Measurements from ENCODE around the gene NHLH1.

NHLH1 gene

GRCh38 chr1:160409486-160409885 lies 42.6 kb downstream of the NHLH1 start:
- Histone ChIP-seq H3K9me3 (ENCODE audit: control insufficient read depth, low read length) (no peaks in the 10 kb centered on the region), H3K27me3 (ENCODE audit: control insufficient read depth, insufficient read depth, low read length, poor library complexity, severe bottlenecking) (no peaks in the 10 kb centered on the region), H3K27ac (ENCODE audit: insufficient read depth, low read depth, low read length, poor library complexity, severe bottlenecking) (peak overlapping the region; percentile 98), H3K4me3 (ENCODE audit: insufficient read depth, low read depth, low read length) (no peak overlapping the region), H3K36me3 (ENCODE audit: control insufficient read depth, insufficient read depth, low read length) (peaks cover 7% of the 10 kb centered on the region), H3K4me1 (ENCODE audit: control insufficient read depth, insufficient read depth, low read length) (peaks cover 94% of the 10 kb centered on the region)
- WGBS, 2 experiments = 89 to 93% methylated on average over 5 of the region's 5 CpGs

- no peaks in the 10 kb centered on the region for H3K9me3 ChIP-seq (ENCODE audit: control insufficient read depth, low read length)
- H3K27me3 ChIP-seq (ENCODE audit: control insufficient read depth, insufficient read depth, low read length, poor library complexity, severe bottlenecking) = no peaks in the 10 kb centered on the region
- H3K4me3 ChIP-seq (ENCODE audit: insufficient read depth, low read depth, low read length) = peak overlapping the region; percentile 7
- peak overlapping the region; percentile 98 for H3K27ac ChIP-seq (ENCODE audit: insufficient read depth, low read depth, low read length, poor library complexity, severe bottlenecking)
- H3K36me3 ChIP-seq (ENCODE audit: control insufficient read depth, insufficient read depth, low read length) = peaks cover 7% of the 10 kb centered on the region
- peaks cover 93% of the 10 kb centered on the region for H3K4me1 ChIP-seq (ENCODE audit: control insufficient read depth, insufficient read depth, low read length)
- 26 to 29% methylated on average over 19 of the region's 19 CpGs for WGBS, 2 experiments
Observed at GRCh38 chr1:160410406-160411005, 43.6 kb downstream of the NHLH1 start.

DNA sequence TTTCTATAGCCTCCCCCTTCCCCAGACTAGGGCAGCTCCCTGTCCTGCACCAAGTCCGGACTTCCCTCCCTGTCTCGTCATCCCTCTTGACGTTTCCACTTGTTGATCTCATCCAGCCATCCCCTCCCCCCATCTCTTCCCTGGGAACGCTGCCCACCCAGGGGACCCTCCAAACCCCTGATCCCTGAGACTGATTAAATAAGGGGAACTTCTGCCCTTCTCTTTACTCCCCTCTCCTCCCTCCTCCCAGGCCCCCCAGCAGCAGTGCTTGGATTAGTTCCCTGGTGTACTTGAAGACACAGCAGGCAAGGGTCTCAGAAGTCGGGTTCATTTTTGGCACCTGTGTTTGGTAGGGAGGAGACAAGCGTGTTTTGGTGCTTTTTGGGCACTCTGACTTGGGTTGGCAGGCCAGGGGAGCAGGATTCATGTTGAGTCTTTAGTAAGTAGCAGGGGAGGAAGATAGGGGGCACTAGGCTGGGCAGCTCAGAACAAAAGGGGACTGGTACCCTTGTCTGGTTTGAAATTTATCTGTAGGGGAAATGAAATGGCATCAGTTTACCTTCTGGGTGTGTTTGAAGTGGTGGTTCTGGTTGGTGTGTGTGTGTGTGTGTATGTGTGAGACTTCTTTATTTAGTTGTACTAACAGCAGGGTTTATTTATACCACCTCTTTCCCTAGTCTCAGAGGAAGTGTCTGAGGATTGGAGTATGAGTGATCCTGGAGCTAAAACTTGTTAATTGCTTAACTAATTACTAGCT lies 44.6 kb downstream of the NHLH1 start:
- no peaks in the 10 kb centered on the region for H3K9me3 ChIP-seq (ENCODE audit: control insufficient read depth, low read length)
- peak overlapping the region; percentile 98 for H3K27ac ChIP-seq (ENCODE audit: insufficient read depth, low read depth, low read length, poor library complexity, severe bottlenecking)
- H3K27me3 ChIP-seq (ENCODE audit: control insufficient read depth, insufficient read depth, low read length, poor library complexity, severe bottlenecking) = no peaks in the 10 kb centered on the region
- peak overlapping the region; percentile 1 for H3K4me3 ChIP-seq (ENCODE audit: insufficient read depth, low read depth, low read length)
- WGBS, 2 experiments = 34 to 38% methylated on average over 6 of the region's 6 CpGs
- peaks cover 13% of the 10 kb centered on the region for H3K36me3 ChIP-seq (ENCODE audit: control insufficient read depth, insufficient read depth, low read length)
- H3K4me1 ChIP-seq (ENCODE audit: control insufficient read depth, insufficient read depth, low read length) = peaks cover 88% of the 10 kb centered on the region

- peak overlapping the region; percentile 19 for H3K27ac ChIP-seq (ENCODE audit: insufficient read depth, low read depth, low read length, poor library complexity, severe bottlenecking)
- no peaks in the 10 kb centered on the region for H3K27me3 ChIP-seq (ENCODE audit: control insufficient read depth, insufficient read depth, low read length, poor library complexity, severe bottlenecking)
- peaks cover 17% of the 10 kb centered on the region for H3K36me3 ChIP-seq (ENCODE audit: control insufficient read depth, insufficient read depth, low read length)
- peaks cover 84% of the 10 kb centered on the region for H3K4me1 ChIP-seq (ENCODE audit: control insufficient read depth, insufficient read depth, low read length)
- 79 to 84% methylated on average over 2 to 3 of the region's 3 CpGs for WGBS, 2 experiments
- H3K4me3 ChIP-seq (ENCODE audit: insufficient read depth, low read depth, low read length) = no peak overlapping the region
- H3K9me3 ChIP-seq (ENCODE audit: control insufficient read depth, low read length) = no peaks in the 10 kb centered on the region
Observed at GRCh38 chr1:160412028-160412362, 45.1 kb downstream of the NHLH1 start.

GRCh38 chr1:160413716-160414115 lies 46.8 kb downstream of the NHLH1 start:
- Histone ChIP-seq H3K27me3 (ENCODE audit: control insufficient read depth, insufficient read depth, low read length, poor library complexity, severe bottlenecking) (no peaks in the 10 kb centered on the region), H3K4me1 (ENCODE audit: control insufficient read depth, insufficient read depth, low read length) (peaks cover 67% of the 10 kb centered on the region), H3K9me3 (ENCODE audit: control insufficient read depth, low read length) (no peaks in the 10 kb centered on the region), H3K36me3 (ENCODE audit: control insufficient read depth, insufficient read depth, low read length) (peaks cover 17% of the 10 kb centered on the region), H3K4me3 (ENCODE audit: insufficient read depth, low read depth, low read length) (no peak overlapping the region), H3K27ac (ENCODE audit: insufficient read depth, low read depth, low read length, poor library complexity, severe bottlenecking) (no peak overlapping the region)
- 89 to 92% methylated on average over 3 of the region's 3 CpGs for WGBS, 2 experiments

DNA sequence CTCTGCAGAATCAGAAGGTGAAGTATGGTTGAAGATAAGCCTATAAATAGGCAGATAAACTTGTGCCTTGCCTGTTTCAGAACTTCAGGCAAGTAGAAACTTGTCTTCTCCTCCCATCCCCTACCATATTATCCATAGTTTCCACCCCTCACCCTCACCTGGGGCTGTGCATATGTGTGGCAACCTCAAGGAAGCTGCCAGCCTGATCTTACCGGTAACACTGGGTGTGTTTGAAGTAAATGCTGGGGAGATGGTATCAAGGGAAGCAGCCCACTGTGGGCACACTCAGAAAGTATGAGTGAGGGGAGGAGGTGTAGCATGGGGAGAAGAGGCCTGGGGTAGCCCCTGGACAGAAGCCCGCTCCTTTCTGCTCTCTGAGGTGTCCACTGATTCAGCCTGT lies 48.0 kb downstream of the NHLH1 start:
- no peaks in the 10 kb centered on the region for H3K27me3 ChIP-seq (ENCODE audit: control insufficient read depth, insufficient read depth, low read length, poor library complexity, severe bottlenecking)
- H3K4me3 ChIP-seq (ENCODE audit: insufficient read depth, low read depth, low read length) = no peak overlapping the region
- H3K36me3 ChIP-seq (ENCODE audit: control insufficient read depth, insufficient read depth, low read length) = peaks cover 28% of the 10 kb centered on the region
- H3K27ac ChIP-seq (ENCODE audit: insufficient read depth, low read depth, low read length, poor library complexity, severe bottlenecking) = no peak overlapping the region
- no peaks in the 10 kb centered on the region for H3K9me3 ChIP-seq (ENCODE audit: control insufficient read depth, low read length)
- peaks cover 55% of the 10 kb centered on the region for H3K4me1 ChIP-seq (ENCODE audit: control insufficient read depth, insufficient read depth, low read length)
- WGBS, 2 experiments = 96 to 97% methylated on average over 2 of the region's 2 CpGs

GRCh38 chr1:160415696-160416290 lies 48.9 kb downstream of the NHLH1 start:
- Histone ChIP-seq H3K27ac (ENCODE audit: insufficient read depth, low read depth, low read length, poor library complexity, severe bottlenecking) (peak overlapping the region; percentile 11), H3K4me3 (ENCODE audit: insufficient read depth, low read depth, low read length) (no peak overlapping the region), H3K36me3 (ENCODE audit: control insufficient read depth, insufficient read depth, low read length) (peaks cover 37% of the 10 kb centered on the region), H3K4me1 (ENCODE audit: control insufficient read depth, insufficient read depth, low read length) (peaks cover 49% of the 10 kb centered on the region), H3K27me3 (ENCODE audit: control insufficient read depth, insufficient read depth, low read length, poor library complexity, severe bottlenecking) (no peaks in the 10 kb centered on the region), H3K9me3 (ENCODE audit: control insufficient read depth, low read length) (no peaks in the 10 kb centered on the region)
- WGBS, 2 experiments = 96% methylated on average over 29 of the region's 29 CpGs

GRCh38 chr1:160416369-160416768 lies 49.5 kb downstream of the NHLH1 start:
- Histone ChIP-seq H3K4me1 (ENCODE audit: control insufficient read depth, insufficient read depth, low read length) (peaks cover 44% of the 10 kb centered on the region), H3K4me3 (ENCODE audit: insufficient read depth, low read depth, low read length) (no peak overlapping the region), H3K27me3 (ENCODE audit: control insufficient read depth, insufficient read depth, low read length, poor library complexity, severe bottlenecking) (no peaks in the 10 kb centered on the region), H3K9me3 (ENCODE audit: control insufficient read depth, low read length) (no peaks in the 10 kb centered on the region), H3K27ac (ENCODE audit: insufficient read depth, low read depth, low read length, poor library complexity, severe bottlenecking) (no peak overlapping the region), H3K36me3 (ENCODE audit: control insufficient read depth, insufficient read depth, low read length) (peaks cover 43% of the 10 kb centered on the region)
- WGBS, 2 experiments = 74 to 78% methylated on average over 4 of the region's 4 CpGs

DNA sequence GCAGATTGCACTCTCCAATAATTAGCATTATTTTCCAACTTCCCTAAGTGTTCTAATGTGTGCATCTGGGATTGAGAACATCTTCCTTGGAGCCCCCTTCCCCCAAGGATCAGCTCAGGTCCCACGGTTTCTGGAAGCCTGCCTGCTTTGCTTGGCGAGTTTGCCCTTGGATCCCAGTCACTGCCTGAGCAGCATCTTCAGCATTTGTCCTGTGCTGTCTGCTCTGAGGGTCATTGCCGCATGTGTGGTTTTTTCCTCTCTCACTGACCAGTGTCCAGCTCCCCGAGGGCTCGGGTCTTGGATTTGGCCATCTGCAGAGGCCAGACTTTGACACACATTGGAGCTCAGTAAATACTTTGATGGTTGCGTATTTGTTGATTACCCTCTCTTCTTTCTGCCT lies 51.6 kb downstream of the NHLH1 start:
- Histone ChIP-seq H3K4me1 (ENCODE audit: control insufficient read depth, insufficient read depth, low read length) (peaks cover 23% of the 10 kb centered on the region), H3K27me3 (ENCODE audit: control insufficient read depth, insufficient read depth, low read length, poor library complexity, severe bottlenecking) (no peaks in the 10 kb centered on the region), H3K36me3 (ENCODE audit: control insufficient read depth, insufficient read depth, low read length) (peaks cover 57% of the 10 kb centered on the region), H3K27ac (ENCODE audit: insufficient read depth, low read depth, low read length, poor library complexity, severe bottlenecking) (no peak overlapping the region), H3K9me3 (ENCODE audit: control insufficient read depth, low read length) (no peaks in the 10 kb centered on the region), H3K4me3 (ENCODE audit: insufficient read depth, low read depth, low read length) (no peak overlapping the region)
- 96% methylated on average over 6 of the region's 6 CpGs for WGBS, 2 experiments

DNA sequence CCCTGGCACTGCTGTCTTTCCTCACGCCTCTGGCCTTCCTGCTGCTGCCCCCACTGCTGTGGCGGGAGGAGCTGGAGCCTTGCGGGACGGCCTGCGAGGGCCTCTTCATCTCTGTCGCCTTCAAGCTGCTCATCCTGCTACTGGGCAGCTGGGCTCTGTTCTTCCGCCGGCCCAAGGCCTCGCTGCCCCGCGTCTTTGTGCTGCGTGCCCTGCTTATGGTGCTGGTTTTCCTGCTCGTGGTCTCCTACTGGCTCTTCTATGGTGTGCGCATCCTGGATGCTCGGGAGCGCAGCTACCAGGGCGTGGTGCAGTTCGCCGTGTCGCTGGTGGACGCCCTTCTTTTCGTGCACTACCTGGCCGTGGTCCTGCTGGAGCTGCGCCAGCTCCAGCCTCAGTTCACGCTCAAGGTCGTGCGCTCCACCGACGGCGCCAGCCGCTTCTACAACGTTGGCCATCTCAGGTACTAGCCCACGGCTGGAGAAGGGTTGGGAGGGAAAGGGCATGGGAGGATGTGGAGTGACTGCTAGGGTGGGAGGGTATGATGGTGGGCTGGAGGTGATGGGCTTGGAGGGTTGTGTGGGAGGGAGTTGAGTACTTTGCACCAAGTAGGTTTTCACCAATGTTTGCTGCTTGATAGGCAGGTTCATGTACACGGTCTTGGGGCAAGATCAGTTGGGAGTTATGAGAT lies 52.4 kb downstream of the NHLH1 start:
- no peaks in the 10 kb centered on the region for H3K27me3 ChIP-seq (ENCODE audit: control insufficient read depth, insufficient read depth, low read length, poor library complexity, severe bottlenecking)
- H3K4me3 ChIP-seq (ENCODE audit: insufficient read depth, low read depth, low read length) = no peak overlapping the region
- H3K4me1 ChIP-seq (ENCODE audit: control insufficient read depth, insufficient read depth, low read length) = peaks cover 15% of the 10 kb centered on the region
- no peaks in the 10 kb centered on the region for H3K9me3 ChIP-seq (ENCODE audit: control insufficient read depth, low read length)
- H3K36me3 ChIP-seq (ENCODE audit: control insufficient read depth, insufficient read depth, low read length) = peaks cover 65% of the 10 kb centered on the region
- WGBS, 2 experiments = 97 to 98% methylated on average over 34 of the region's 34 CpGs
- no peak overlapping the region for H3K27ac ChIP-seq (ENCODE audit: insufficient read depth, low read depth, low read length, poor library complexity, severe bottlenecking)

Measured in ectodermal cell (in vitro differentiated cells).